GM18498 (cell line): ENCODE results near the gene STAT5A.
A peak's percentile ranks its signal among the peaks of the same experiment; 100 is the strongest.
"Not testable (repeated sequence)": the region's sequence is repeated elsewhere in the genome, so short reads cannot be mapped to it uniquely, and the experiment has no call there.

ENCODE experiments used
- ATAC-seq: cut with Tn5 transposase; IDR thresholded peaks from one replicate; pipeline ENCODE4 v1.9.1; 2021; ENCODE audit warnings: mild to moderate bottlenecking, moderate library complexity; ENCODE audit not compliant: unreplicated experiment

STAT5A gene

DNA sequence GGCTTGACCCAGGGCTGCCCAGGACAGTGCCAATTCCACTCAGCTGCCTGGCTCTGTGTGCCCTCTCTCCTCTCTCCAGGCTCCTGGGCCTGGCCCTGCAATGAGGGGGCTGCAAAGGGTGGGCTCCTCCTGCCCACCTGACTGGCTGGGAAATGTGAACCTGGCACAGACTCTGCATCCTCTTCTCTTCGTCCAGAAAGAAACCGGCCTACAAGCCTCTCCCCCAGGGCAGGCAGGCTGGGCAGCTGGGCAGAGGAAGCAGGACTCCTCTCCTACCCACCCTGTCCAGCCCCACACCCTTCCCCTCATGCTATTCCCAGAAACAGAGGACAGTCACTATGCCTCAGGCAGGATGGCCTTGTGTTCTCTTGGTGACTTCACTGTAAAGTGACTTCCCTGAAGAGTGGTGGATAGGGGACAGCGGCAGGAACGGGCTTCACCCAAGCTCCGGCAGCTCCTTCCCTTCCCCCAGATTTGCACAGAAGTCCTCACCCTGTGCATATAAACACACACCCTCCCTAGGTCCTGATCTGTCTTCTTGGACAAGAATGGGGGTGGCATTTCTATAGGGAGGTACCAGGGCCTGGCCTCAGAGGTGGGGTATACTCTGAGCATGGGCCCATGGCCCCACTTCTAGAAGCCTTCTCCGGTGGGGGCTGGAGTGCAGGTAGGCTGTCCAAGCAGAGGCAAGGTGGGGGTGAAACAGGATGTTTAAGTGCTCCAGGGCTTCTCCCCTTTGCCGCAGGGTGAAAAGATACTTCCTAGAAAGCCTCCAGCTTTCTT lies 4.9 kb upstream of the STAT5A start:
- no peak for ATAC-seq

DNA sequence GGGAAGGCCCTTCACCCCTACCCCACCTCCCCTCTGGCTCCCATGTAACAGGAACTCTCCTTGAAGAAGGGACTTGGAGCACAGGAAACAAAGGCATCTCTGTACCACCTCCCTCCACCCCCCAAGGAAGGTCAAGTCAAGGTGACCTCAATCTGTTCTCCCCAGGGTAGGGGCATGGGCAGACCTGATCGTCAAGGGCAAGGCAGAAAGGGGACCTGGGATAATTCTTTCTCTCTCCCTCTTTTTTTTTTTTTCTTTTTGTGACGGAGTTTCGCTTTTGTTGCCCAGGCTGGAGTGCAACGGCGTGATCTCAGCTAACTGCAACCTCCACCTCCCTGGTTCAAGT lies 4.3 kb upstream of the STAT5A start:
- ATAC-seq = no peak

DNA sequence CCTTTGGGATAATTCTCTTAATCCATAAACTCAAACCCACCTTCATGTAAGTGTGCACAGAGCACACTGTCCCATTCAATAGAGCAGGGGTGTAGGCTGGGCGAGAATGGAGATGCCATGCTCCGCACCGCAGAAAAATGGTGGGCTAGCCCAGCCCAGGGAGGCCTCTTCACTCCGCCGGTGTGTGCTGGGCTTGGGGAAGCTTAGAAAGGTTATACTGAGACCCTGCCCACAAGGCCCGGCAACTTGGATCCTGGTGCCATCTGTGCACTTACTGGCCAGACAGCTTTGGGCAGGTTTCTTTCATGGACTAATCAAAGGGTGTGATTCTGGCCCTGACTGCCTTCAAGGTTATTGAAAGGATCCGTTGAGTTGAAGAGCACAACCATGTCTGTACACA lies 3.7 kb upstream of the STAT5A start:
- ATAC-seq = no peak

DNA sequence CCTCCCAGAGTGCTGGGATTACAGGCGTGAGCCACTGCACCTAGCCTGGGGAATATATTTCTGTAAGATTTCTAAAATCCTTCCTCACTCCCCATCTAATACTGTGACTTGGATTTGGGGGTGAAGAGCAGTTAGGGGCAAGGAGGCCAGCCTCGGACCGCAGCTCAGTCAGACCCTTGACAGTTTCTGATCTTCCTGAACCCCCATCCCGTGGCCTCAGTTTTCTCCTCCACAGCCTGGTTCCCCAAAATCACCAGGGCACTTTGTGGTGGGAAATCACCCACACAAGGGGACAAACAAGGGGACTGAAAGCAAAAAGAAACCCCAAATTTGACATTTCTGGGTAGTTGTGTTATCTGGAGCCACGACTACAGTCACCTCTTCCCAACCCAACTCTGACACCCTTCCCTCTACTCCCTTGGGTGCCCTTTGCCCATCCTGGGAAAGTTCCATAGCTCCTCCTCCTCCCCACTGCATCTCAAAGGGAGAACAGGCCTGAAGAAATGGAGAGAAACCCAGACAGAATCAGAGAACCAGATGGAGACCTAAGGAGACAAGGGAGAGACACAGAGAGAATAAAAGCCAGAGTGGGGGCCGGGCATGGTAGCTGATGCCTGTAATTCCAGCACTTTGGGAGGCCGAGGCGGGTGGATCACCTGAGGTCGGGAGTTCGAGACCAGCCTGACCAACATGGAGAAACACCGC lies 2.8 kb upstream of the STAT5A start:
- no peak for ATAC-seq

DNA sequence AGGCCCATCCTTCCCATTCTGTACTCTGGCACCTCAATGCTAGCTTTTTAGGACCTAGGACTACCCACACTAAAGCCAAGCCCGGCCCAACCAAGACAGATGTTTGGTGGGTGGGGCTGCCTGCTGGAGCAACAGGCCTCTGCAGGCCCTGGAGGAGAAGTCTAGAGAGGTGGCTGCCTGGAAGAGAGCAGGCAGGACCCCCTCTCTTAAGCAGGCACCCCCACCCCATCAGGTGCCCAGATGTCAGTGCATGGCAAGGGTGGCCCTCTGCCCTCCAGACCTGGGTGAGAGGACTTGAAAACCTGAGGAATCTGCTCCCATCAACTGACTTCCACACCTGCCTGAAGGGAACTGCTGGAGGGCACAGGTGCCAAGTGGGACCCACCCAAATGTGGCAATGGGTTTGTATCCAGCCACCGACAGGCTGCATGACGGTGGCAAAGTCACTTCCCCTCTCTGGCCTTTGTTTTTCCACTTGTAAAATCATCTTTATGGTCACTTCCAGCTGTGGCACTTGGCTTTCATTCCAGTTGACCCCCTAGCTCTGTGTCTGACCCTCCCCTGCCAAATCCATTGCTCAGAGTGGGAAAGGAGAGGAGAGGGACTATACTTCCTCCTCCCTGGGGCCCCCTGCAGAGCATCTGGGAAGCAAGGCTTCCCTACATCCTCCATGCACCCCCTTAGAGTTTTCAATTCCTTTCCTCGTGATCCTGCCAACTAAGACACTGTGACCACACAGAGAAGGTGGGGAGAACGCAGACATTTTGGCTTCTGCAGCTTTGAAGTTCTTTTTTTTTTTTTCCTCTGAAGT lies 1.7 kb upstream of the STAT5A start:
- ATAC-seq = no peak

DNA sequence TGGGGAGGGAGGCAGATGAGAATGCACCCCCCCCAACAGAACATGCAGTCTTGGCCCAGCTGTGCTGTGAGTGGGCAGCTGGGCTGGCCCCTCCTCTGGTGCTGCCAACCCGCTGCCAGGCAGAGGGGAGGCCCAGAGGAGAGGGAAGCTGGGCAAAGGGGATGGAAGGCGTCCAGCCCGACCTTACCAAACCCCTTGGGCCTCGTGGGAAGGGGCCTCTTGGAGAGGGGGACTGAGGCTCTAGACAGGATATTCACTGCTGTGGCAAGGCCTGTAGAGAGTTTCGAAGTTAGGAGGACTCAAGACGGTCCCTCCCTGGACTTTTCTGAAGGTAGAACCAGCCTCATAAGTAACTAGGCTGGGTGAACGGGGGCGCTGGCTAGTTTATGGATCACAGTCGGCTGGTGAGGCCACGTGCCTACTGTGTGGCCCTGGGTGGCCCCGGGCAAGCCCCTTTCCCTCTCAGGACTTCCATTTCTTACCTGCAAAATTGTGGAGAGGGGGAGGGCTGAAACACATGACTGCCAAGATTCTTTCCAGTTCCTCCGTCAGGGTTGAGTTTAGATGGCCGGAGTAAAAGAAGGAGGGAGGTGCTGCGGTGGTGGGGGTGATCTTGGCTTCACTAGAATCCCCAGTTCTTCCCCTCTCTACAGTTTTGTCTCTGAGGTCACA lies 857 bp upstream of the STAT5A start:
- ATAC-seq = peak; percentile 34

DNA sequence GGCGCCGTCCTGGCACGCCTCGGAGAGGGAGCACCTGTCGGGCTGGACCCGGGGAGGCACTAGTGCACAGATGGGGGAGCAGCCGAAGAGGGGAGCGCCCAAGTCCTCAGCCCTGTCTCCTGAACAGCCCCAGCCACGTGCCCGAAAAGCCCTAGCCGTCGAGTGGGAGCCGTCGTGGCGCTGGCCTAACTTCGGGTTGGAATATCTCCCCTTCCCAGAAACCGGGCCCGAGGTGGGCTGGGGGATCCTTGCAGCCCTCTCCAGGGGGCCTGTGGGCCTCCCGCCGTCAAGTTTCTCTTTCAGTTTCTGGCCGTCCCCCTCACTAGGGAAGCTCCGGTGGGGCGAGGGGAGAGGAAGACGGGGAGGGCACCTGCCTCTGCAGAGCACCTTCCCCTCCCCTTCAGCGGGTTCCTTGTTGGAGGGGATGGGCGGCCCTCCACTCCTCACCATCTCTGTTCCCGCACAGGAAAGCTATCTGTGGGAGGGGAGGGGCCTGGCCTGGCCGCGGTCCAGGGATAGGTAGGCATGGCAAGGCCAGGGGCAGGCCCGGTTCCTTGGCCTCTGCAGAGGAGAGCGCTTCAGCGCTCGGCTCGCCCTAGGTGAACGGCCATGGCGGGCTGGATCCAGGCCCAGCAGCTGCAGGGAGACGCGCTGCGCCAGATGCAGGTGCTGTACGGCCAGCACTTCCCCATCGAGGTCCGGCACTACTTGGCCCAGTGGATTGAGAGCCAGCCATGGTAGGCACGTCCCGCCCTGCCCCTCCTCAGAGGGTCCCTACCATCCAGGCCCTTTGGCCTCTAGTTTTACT lies 709 bp downstream of the STAT5A start:
- peak; percentile 23 for ATAC-seq

DNA sequence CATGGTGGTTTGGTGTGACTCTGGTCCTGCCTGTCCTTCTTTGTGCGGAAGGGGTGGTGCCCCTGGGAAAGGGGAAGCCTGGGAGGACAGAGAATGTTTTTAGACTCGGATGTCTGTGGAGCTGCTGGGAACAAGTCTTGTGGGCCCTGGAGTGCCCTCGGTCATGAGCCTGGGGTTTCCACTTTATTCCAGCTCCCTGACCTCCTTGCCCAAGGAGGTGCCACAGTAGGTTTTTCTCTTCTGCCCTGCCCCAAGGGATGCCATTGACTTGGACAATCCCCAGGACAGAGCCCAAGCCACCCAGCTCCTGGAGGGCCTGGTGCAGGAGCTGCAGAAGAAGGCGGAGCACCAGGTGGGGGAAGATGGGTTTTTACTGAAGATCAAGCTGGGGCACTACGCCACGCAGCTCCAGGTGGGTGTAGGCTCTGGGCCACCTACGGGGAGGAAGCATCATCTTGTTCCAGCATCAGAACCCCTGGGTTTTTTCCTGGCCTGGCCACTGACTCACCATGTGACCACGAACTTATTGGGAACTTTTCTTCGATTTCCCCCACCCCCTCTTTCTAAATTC lies 1.4 kb downstream of the STAT5A start:
- ATAC-seq = no peak

DNA sequence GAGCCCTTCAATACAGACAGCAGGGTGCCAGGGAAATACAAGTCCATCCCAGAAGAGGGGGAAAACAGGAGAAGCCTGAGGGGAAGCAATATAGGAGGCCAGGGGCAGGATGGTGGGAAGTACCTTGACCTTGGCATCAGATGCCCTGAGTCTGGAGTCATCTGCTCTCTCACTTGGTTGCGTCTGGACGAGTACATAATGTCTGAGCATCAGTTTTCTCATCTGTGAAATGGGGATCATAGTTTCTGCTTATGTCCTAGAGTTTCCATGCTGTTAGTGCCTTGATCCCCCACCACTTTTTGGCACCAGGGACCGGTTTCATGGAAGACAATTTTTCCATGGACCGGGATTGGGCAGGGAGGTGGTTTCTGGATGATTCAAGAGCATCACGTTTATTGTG lies 2.3 kb downstream of the STAT5A start:
- ATAC-seq = no peak

DNA sequence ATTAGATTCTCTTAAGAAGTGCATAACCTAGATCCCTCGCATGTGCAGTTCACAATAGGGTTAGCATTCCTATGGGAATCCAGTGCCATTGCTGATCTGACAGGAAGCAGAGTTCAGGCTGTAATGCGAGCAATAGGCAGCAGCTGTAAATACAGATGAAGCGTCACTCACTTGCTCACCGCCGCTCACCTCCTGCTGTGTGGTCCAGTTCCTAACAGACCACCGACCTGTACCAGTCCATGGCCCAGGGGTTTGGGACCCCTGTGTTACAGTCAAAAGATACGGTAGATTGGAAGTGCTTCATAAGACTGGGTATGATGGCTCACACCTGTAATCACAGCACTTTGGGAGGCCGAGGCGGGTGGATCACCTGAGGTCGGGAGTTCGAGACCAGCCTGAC lies 2.8 kb downstream of the STAT5A start:
- no peak for ATAC-seq

DNA sequence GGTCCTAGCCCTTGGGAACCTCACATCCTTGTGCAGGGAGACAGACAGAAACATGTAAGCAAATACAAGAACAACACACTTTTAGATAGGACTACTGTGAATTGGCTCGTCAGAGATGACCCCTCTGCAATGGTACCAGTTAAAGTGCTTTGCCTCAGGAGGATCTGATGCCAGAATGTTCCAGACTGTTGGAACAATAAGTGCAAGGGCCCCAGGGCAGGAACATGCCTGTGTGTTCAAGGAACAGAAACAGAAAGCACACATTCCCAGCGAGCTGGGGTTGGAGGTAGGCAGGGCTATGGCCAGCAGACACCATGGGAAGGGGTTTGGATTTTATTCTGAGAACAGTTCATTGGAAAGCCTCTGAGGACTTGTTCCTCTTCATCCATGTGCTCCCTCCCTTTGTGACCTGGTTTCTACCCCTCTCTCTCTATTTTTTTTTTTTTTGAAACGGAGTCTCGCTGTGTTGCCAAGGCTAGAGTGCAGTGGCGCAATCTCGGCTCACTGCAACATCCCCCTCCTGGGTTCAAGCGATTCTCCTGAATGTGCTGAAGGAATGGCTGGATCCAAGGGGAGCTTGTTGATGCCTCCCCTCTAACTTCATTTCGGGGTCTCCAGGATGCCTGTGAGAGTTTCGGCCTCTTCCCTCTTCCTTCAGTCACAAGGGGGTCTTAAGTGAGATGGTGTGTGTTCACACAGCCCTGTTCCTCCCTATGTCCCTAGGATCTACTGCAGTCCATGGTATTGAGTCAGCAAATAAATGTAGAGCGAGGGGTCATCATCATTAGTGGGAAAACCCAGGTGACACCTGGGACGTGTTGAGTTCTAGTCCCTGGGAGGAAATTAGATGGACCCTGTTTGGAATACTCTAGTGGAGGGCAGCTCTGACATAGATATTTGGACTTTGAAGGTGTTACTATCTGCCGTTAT lies 6.4 kb downstream of the STAT5A start:
- ATAC-seq = no peak

DNA sequence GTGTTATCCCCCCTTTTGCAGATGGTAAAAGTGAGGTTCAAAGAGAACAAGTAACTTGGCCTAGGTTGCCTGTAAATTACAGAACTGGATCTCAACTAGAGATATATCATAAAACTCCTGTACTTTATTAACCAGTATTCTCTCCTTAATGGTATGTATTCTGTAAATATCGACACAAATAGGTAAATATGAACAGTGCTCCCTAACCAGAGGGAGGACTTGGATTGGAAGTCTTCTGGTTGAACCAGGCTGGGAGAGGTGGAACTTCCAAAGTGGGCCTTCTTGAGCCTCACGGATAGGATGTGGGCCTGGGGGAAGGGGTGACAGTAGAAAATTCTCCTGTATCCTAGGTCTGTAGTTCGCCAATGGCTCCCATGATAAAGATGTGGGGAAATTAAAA lies 7.7 kb downstream of the STAT5A start:
- ATAC-seq = no peak

DNA sequence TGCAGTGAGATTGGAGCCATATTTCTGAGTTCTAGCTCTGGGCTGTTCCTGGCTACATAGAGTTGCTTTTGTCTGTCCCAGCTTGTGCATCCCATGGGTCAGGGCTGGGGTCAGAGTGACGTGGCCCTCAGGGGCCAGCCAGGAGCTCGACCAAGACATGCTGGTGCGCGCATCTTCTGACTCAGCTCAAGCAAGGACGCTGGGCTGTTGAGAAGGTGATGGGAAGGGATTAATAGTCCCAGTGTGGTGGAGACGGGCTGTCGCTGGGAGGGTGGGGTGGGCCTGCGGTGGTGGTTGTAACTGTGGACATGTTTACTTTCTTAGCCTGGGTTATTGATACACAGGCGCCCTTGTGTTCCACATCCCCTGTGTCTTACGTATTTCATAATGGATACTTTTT lies 9.5 kb downstream of the STAT5A start:
- not testable (repeated sequence) for ATAC-seq

DNA sequence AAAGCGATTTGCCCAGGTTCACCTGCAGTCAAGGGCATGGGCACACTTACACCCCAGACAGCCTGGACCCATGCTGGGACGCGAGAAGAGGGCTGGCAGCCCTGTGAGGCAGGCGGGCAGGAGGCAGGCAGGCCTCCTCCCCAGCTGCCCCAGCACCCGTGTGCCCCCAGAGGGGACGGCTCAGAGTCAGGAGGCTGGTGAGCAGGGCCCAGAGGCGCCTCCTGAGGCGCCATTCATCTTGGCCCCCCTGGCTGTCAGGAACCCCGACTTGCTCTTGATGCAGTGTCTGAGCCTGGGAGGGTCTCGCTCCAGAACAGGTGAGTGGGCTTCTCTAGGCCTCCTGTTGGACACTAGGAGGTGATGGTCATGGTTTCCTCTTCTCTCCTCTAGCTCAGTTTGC lies 11.1 kb downstream of the STAT5A start:
- not testable (repeated sequence) for ATAC-seq

DNA sequence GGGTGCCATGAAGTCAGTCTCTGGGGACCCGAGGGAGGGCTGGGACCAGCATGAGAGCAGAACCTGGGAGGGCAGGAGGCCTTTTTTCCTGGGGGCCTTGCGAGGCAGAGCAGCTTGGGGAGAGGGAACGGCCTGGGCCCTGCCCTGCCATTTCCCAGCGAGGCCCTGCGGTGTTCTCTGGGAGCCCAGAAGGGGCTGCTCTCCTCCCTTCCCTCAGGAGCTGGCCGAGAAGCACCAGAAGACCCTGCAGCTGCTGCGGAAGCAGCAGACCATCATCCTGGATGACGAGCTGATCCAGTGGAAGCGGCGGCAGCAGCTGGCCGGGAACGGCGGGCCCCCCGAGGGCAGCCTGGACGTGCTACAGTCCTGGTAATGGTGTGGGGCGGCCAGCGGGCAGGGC lies 11.6 kb downstream of the STAT5A start:
- ATAC-seq = not testable (repeated sequence)

DNA sequence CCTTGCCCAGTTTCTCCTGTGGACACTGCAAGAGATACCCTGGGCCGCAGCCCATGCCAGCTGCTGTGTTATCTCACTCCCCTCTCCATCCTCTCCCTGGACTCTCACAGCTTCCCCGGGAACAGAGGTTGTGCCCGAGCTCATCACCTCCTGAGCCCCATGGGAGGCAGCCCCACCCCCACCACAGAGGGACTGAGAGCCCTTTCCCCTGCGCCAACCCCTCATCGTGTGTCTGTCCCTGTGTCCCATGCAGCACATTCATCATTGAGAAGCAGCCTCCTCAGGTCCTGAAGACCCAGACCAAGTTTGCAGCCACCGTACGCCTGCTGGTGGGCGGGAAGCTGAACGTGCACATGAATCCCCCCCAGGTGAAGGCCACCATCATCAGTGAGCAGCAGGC lies 12.7 kb downstream of the STAT5A start:
- ATAC-seq = no peak

DNA sequence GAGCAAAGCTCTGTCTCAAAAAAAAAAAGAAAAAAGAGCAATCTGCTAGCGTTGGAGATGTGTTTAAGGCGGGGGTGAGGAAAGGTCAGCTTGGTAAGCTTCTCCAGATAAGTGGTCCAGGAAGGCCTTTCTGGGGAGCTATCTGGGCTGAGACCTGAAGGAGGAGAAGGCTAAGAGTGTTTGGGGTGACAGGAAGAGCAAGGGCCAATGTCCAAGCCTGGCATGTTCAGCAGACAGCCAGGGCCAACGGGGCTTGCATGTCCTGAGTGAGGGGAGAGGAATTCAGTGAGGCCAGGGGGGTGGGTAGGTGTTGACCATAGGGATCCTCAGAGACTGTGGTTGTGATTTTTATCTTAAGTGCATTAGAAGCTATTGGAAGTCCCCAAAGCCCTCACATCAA lies 15.4 kb downstream of the STAT5A start:
- ATAC-seq = no peak

DNA sequence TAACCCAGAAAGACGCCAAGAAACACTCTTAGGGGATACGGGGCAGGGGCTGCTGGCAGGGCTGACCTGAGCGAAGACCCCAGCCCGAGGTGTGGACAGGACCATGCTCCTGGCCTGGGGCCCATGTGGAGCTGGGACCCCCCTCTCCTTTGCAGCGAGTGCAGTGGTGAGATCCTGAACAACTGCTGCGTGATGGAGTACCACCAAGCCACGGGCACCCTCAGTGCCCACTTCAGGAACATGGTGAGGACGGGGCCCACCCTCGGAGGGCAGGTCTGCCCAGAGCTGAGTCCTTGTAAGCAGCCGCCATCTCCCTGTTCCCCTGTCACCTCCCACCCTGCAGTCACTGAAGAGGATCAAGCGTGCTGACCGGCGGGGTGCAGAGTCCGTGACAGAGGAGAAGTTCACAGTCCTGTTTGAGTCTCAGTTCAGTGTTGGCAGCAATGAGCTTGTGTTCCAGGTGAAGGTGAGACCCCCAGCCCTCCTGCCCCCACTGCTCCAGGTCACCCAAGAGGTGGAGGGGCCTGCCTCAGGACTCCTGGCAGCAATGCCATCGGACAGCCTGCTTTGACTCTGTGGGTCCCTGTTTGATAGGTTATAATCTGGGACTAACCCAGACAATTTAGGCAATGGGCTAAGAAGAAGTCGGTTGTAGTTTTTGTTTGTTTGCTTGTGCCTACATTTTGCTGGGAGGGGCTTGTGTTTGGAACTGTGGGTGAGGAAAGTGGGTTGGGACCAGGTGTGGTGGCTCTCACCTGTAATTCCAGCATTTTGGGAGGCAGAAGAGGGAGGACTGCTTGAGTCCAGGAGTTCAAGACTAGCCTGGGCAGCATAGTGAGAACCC lies 16.1 kb downstream of the STAT5A start:
- ATAC-seq = no peak
